HepG2 (cell line): Measurements from ENCODE around the gene RPSA. TPM values are rescaled to one million over a fixed set of nuclear protein-coding genes. Genes with fewer than 3 reads are reported as not detected.

Source experiments
- ATAC-seq: fragments of 200-7000 bp; cut with Tn5 transposase; 3 replicates; pipeline ENCODE4 v1.9.1; 2020; ENCODE audit warnings: mild to moderate bottlenecking, moderate library complexity
- BruUV-seq: library from RNA; stranded (reverse); fragments of 400-500 nt; replicated peaks from 2 replicates; lab custom pipeline; 2021; lab: Mats Ljungman, UMichigan
- CTCF ChIA-PET: fragments of 300-600 bp; formaldehyde crosslinking; extraction: SDS; loops from one replicate; lab custom pipeline; 2021; ENCODE audit warnings: low total read pairs, inconsistent platforms, low intra/inter-chr PET ratio; lab: Yijun Ruan, JAX
- POLR2A ChIA-PET: fragments of 350-600 bp; sonication (Branson Sonifier 250); formaldehyde crosslinking; loops from one replicate; lab custom pipeline; 2020; ENCODE audit warnings: antibody characterized with exemption, inconsistent platforms; lab: Yijun Ruan, JAX
- DNase-seq: peaks from one replicate; pipeline ENCODE4 v3.0.0-alpha.2; 2015; ENCODE audit warnings: low spot score
- FAIRE-seq: peaks from 3 replicates; lab custom pipeline; 2011; peaks lifted over from hg19 to GRCh38; lab: Jason Lieb, UNC
- H2AFZ ChIP-seq: one replicate; pipeline ENCODE4 v1.6.1; 2011; ENCODE audit warnings: low read length, inconsistent platforms
- H3K27ac ChIP-seq: fragments of 300-600 bp; 3 replicates; pipeline ENCODE4 v1.8.0; 2011; ENCODE audit warnings: mixed run types, mild to moderate bottlenecking, mixed read lengths, low read length, inconsistent platforms; ENCODE audit not compliant: insufficient read depth; ENCODE audit errors: extremely low read length
- H3K27me3 ChIP-seq, 2 experiments: fragments of 200-600 bp in 1 of 2; 2 replicates in 1 of 2; 3 replicates in 1 of 2; pipeline versions ENCODE4 v1.6.0 to v1.8.0; 2011; ENCODE audit warnings: low read length in 2 of 2, mild to moderate bottlenecking in 2 of 2, moderate library complexity in 2 of 2, inconsistent platforms in 1 of 2; ENCODE audit not compliant: insufficient read depth in 2 of 2, control insufficient read depth in 1 of 2
- H3K36me3 ChIP-seq, 2 experiments: fragments of 200-600 bp in 1 of 2; replicated peaks in 1 of 2; 2 replicates in 1 of 2; 3 replicates in 1 of 2; pipeline versions ENCODE4 v1.5.1 to v1.8.0; 2011; ENCODE audit warnings: low read length in 2 of 2, inconsistent platforms in 1 of 2; ENCODE audit not compliant: insufficient read depth in 2 of 2, control insufficient read depth in 1 of 2
- H3K4me1 ChIP-seq: 2 replicates; pipeline ENCODE4 v1.5.1; 2012; ENCODE audit warnings: low read length, inconsistent platforms; ENCODE audit not compliant: insufficient read depth
- H3K4me2 ChIP-seq: 2 replicates; pipeline ENCODE4 v1.6.0; 2011; ENCODE audit warnings: low read depth, low read length, inconsistent platforms
- H3K4me3 ChIP-seq, 3 experiments: fragments of 200-600 bp in 1 of 3; sonication (generic), shearing (Covaris generic) in 1 of 3; replicated peaks in 1 of 3; 2 replicates each; pipeline ENCODE4 v1.5.1; 2011 to 2016; ENCODE audit warnings: low read length in 3 of 3, inconsistent platforms in 2 of 3, low read depth in 2 of 3, mild to moderate bottlenecking in 2 of 3, control low read depth in 1 of 3, mixed read lengths in 1 of 3; ENCODE audit not compliant: insufficient read depth in 1 of 3
- H3K79me2 ChIP-seq: one replicate; pipeline ENCODE4 v1.6.1; 2011; ENCODE audit warnings: low read length, inconsistent platforms; ENCODE audit not compliant: insufficient read depth
- H3K9ac ChIP-seq: 2 replicates; pipeline ENCODE4 v1.6.0; 2011; ENCODE audit warnings: mild to moderate bottlenecking, low read depth, low read length, inconsistent platforms; ENCODE audit not compliant: insufficient read depth
- H3K9me3 ChIP-seq: 2 replicates; pipeline ENCODE4 v1.5.1; 2012; ENCODE audit warnings: mild to moderate bottlenecking, low read length
- H4K20me1 ChIP-seq: 2 replicates; pipeline ENCODE4 v1.6.0; 2011; ENCODE audit warnings: inconsistent platforms, mild to moderate bottlenecking, low read length, moderate library complexity; ENCODE audit not compliant: insufficient read depth
- NR3C1 ChIP-seq: sonication (generic); formaldehyde crosslinking; IDR thresholded peaks from 2 replicates; pipeline ENCODE4 v1.4.0; 2020; ENCODE audit warnings: missing genetic modification reagents
- STAG1 ChIP-seq: sonication (generic); formaldehyde crosslinking; IDR thresholded peaks from 2 replicates; pipeline ENCODE4 v1.4.0; 2020; ENCODE audit warnings: missing genetic modification reagents
- TAF15 ChIP-seq: fragments of 200-400 bp; formaldehyde crosslinking; IDR thresholded peaks from one replicate; pipeline ENCODE4 v1.6.1; 2018; ENCODE audit warnings: mild to moderate bottlenecking, low read depth, low read length; ENCODE audit not compliant: poor library complexity, severe bottlenecking
- XBP1 ChIP-seq: sonication (generic); formaldehyde crosslinking; IDR thresholded peaks from 2 replicates; pipeline ENCODE4 v1.5.0; 2020; ENCODE audit warnings: missing genetic modification reagents
- ZBTB26 ChIP-seq: IDR thresholded peaks from 2 replicates; pipeline ENCODE4 v1.6.1; 2016; ENCODE audit warnings: missing compliant biosample characterization, missing genetic modification reagents, borderline replicate concordance
- ZNF496 ChIP-seq: sonication (generic); formaldehyde crosslinking; IDR thresholded peaks from 2 replicates; pipeline ENCODE4 v1.8.1; 2023; ENCODE audit warnings: mild to moderate bottlenecking, moderate library complexity, missing genetic modification reagents; ENCODE audit not compliant: insufficient replicate concordance
- ZNF564 ChIP-seq: sonication (generic); formaldehyde crosslinking; IDR thresholded peaks from 2 replicates; pipeline ENCODE4 v1.8.1; 2023; ENCODE audit warnings: mild to moderate bottlenecking, missing genetic modification reagents
- ZZZ3 ChIP-seq: sonication (generic); formaldehyde crosslinking; IDR thresholded peaks from 2 replicates; pipeline ENCODE4 v1.4.0; 2020; ENCODE audit warnings: missing genetic modification reagents, mild to moderate bottlenecking, borderline replicate concordance
- WGBS: methylation state at CpG from one replicate; pipeline ENCODE4 v1.1.6; 2017; ENCODE audit warnings: low lambda C conversion rate; 5-methylcytosine and 5-hydroxymethylcytosine counted together
- in situ Hi-C: cut with HindIII; loops from 2 replicates; pipeline ENCODE4 v1.10.0; 2017; ENCODE audit warnings: low pct_unique_long_range_greater_than_20kb; ENCODE audit not compliant: extremely low pct_ligation_motif_present
- intact Hi-C: fragments of 100-400 bp; cut with micrococcal nuclease; formaldehyde crosslinking; loops from one replicate; pipeline ENCODE4 v1.10.0; 2022; ENCODE audit not compliant: unreplicated experiment
- polyA plus RNA-seq, 8 experiments: library from polyadenylated mRNA; depleted of rRNA in 3 of 8; stranded (reverse) in 7 of 8; unstranded in 1 of 8; fragments of >200 nt; fragmentation: Illumina TruSeq in 4 of 8; extraction: Trizol in 4 of 8; gene quantifications; 2 replicates each; pipeline versions ENCODE4 v1.2.1 to v1.2.3, GENCODE V29; 2011 to 2016; ENCODE audit warnings: low read depth in 4 of 8, missing spikeins in 1 of 8, mixed read lengths in 1 of 8; ENCODE audit not compliant: insufficient read depth in 1 of 8
- total RNA-seq, 5 experiments: library from RNA; depleted of rRNA; stranded (reverse); fragments of >200 nt; fragmentation: Illumina TruSeq; extraction: Trizol; gene quantifications; 2 replicates each; pipeline ENCODE4 v1.2.3, GENCODE V29; 2016; ENCODE audit warnings: low read depth in 1 of 5

The RPSA gene
- total and polyA plus RNA-seq, 2 of the 13 experiments (the other 11 are each of a cell fraction or from before 2014, with no cell fraction given), result 1,683 to 3,226 TPM

- Histone ChIP-seq H2AFZ (no peak overlapping the region), H3K4me3 (no peak overlapping the region), H3K4me1 (peaks cover 43% of the 10 kb centered on the region), H3K27ac (no peak overlapping the region), H3K9ac (no peak overlapping the region), H4K20me1 (peaks cover 33% of the 10 kb centered on the region), H3K4me2 (no peak overlapping the region), H3K9me3 (no peaks in the 10 kb centered on the region), H3K79me2 (peaks cover 52% of the 10 kb centered on the region), H3K27me3 (no peaks in the 10 kb centered on the region)
- no peak for FAIRE-seq
- 63% methylated on average over 5 of the region's 5 CpGs for WGBS
- CTCF ChIA-PET, result no interaction called here
- ATAC-seq, result no peak
- POLR2A ChIA-PET, result no interaction called here
- in situ Hi-C loops, result loop anchor here (10.0 kb wide), 1 partner anchor 202 kb away; no protein-coding TSS in a partner anchor
- no peak for DNase-seq
- no TSS peak for BruUV-seq
- intact Hi-C loops, result no loop called here
- no peak for TF ChIP-seq STAG1
- TF ChIP-seq TAF15, result no peak
- TF ChIP-seq ZNF564 (CRISPR knock-in tag), result no peak
- TF ChIP-seq ZBTB26 (CRISPR knock-in tag), result no peak
- no peak for TF ChIP-seq ZZZ3 (CRISPR knock-in tag)
- no peak for TF ChIP-seq XBP1
- no peak for TF ChIP-seq NR3C1 (CRISPR knock-in tag)
- TF ChIP-seq ZNF496, result no peak
- TF ChIP-seq, all 625 proteins: peak for 0
- H3K36me3 ChIP-seq, result peaks cover 6 to 24% of the 10 kb centered on the region in 2 experiments; a peak in 4 of 5 replicates
These were observed 20.2 kb upstream of the RPSA start for GRCh38 chr3:39386318-39386717.
